ENCODE data around the gene IFNA13. TPM values are rescaled to one million over a fixed set of nuclear protein-coding genes. Genes with fewer than 3 reads are reported as not detected.

The IFNA13 gene
- total RNA-seq, 1 donor from 2014 or later, result not detected

- no peak for DNase-seq (ENCODE audit: low read depth)
- no peak within 1 kb of the TSS for H3K4me3 ChIP-seq (ENCODE audit: low read depth, low read length)
- TF ChIP-seq CTCF (conservative IDR thresholded peaks at IDR 0.05; ENCODE audit: low read depth, low read length), result no peak
These were observed 41.0 kb upstream of the IFNA13 start, which contains the start of gene IFNA8 for GRCh38 chr9:21408817-21409216. IFNA8 (plus strand) TSS chr9:21409117; CDS start chr9:21409177, 60 bp downstream.

GRCh38 chr9:21404146-21404545 lies 36.3 kb upstream of the IFNA13 start:
- no peak for TF ChIP-seq CTCF (conservative IDR thresholded peaks at IDR 0.05; ENCODE audit: low read depth, low read length)
- DNase-seq (ENCODE audit: low read depth), result no peak
- no peak overlapping the region for H3K4me3 ChIP-seq (ENCODE audit: low read depth, low read length)

- no peak for TF ChIP-seq CTCF (conservative IDR thresholded peaks at IDR 0.05; ENCODE audit: low read depth, low read length)
- no peak for DNase-seq (ENCODE audit: low read depth)
- H3K4me3 ChIP-seq (ENCODE audit: low read depth, low read length), result peak overlapping the region; percentile 48
These were observed 34.8 kb upstream of the IFNA13 start for GRCh38 chr9:21402386-21403251.

GRCh38 chr9:21399956-21400355 lies 32.1 kb upstream of the IFNA13 start:
- no peak for DNase-seq (ENCODE audit: low read depth)
- TF ChIP-seq CTCF (conservative IDR thresholded peaks at IDR 0.05; ENCODE audit: low read depth, low read length), result no peak
- no peak overlapping the region for H3K4me3 ChIP-seq (ENCODE audit: low read depth, low read length)

GRCh38 chr9:21398955-21399489 lies 31.2 kb upstream of the IFNA13 start:
- DNase-seq (ENCODE audit: low read depth), result no peak
- no peak overlapping the region for H3K4me3 ChIP-seq (ENCODE audit: low read depth, low read length)
- TF ChIP-seq CTCF (conservative IDR thresholded peaks at IDR 0.05; ENCODE audit: low read depth, low read length), result no peak

GRCh38 chr9:21395778-21396717 lies 28.2 kb upstream of the IFNA13 start:
- peak overlapping the region; percentile 62 for H3K4me3 ChIP-seq (ENCODE audit: low read depth, low read length)
- DNase-seq (ENCODE audit: low read depth), result no peak
- TF ChIP-seq CTCF (conservative IDR thresholded peaks at IDR 0.05; ENCODE audit: low read depth, low read length), result peak; percentile 86
